Measurements from ENCODE around the gene PIP5K1B.

Gene PIP5K1B

DNA sequence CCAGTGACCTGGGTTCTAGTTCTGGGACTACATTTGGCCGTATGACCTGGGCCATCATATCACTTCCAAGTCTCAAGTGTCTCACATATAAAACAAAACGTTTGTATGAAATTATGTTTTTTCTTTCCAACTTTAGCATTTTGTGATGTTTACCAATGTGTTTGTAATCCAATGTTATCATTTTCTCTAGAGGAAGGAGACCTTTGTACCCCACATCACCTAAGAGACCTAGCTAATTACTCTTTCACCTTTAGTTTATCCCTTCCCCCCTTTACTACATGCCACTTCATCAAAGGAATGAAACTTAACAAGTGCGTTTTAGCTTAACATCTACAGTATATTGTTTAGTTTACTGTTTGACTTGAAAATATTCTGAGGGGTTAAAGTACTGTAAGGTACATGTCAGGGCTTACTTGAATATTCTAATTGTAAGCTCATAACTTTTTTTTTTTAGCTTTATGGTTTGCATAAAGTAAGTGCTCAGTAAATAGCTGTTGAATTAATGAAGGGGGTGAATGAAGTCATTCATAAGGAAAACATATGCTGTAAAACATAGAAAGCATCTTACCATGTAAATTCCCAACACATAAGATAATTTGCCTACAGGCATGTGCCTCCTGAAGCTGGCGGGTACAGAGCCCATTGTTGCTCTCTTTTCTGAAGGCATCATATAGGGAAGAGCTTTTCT, 2.9 kb downstream of the PIP5K1B start:
- TF ChIP-seq YY1 (IDR thresholded peaks at IDR 0.05; ENCODE audit: insufficient read depth, insufficient read length) (no peak), SUZ12 (IDR thresholded peaks at IDR 0.05; ENCODE audit: extremely low read depth, insufficient read depth, insufficient read length) (no peak), ZNF274 (IDR thresholded peaks at IDR 0.05; ENCODE audit: low read depth, low read length) (no peak)
- no peaks in the 10 kb centered on the region for H3K36me3 ChIP-seq (ENCODE audit: insufficient read depth, insufficient read length, low read length)

DNA sequence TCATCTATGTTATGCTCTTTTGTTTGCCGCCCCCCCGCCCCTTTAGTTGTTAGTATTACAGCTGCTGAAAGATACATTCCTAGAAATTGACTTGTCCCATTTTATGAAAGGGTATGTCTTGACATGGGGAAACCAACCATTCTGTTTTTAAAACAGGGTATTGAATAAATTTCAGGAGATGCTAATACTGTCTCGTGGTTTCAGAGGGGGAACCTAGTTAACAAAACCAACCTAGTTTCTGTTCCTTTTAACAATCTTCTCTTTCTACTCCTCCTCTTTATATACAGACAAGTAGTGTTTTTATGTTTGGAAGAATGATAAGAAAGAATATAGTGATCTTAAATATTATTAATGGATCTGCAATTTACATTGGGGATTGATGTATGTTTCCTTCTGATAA, 3.5 kb downstream of the PIP5K1B start:
- Histone ChIP-seq H3K9ac (ENCODE audit: insufficient read length, low read depth) (no peak overlapping the region), H3K27me3 (ENCODE audit: insufficient read depth, insufficient read length) (peaks cover 43% of the 10 kb centered on the region), H3K9me3 (ENCODE audit: insufficient read depth, low read length) (no peaks in the 10 kb centered on the region), H3K36me3 (ENCODE audit: insufficient read depth, insufficient read length, low read length) (no peaks in the 10 kb centered on the region), H3K4me1 (ENCODE audit: insufficient read depth, insufficient read length) (no peaks in the 10 kb centered on the region), H3K4me3 (ENCODE audit: insufficient read length, low read depth) (no peak overlapping the region)
- DNase-seq (ENCODE audit: low read depth, low spot score) = no peak
- TF ChIP-seq ZNF274 (IDR thresholded peaks at IDR 0.05; ENCODE audit: low read depth, low read length) = no peak
- TF ChIP-seq SUZ12 (IDR thresholded peaks at IDR 0.05; ENCODE audit: extremely low read depth, insufficient read depth, insufficient read length) = no peak
- no peak for TF ChIP-seq YY1 (IDR thresholded peaks at IDR 0.05; ENCODE audit: insufficient read depth, insufficient read length)

More for the DNA sequence above, 2.9 kb downstream of the PIP5K1B start:
- no peaks in the 10 kb centered on the region for H3K4me1 ChIP-seq (ENCODE audit: insufficient read depth, insufficient read length)
- no peaks in the 10 kb centered on the region for H3K9me3 ChIP-seq (ENCODE audit: insufficient read depth, low read length)
- H3K4me3 ChIP-seq (ENCODE audit: insufficient read length, low read depth) = no peak overlapping the region
- peaks cover 47% of the 10 kb centered on the region for H3K27me3 ChIP-seq (ENCODE audit: insufficient read depth, insufficient read length)
- no peak overlapping the region for H3K9ac ChIP-seq (ENCODE audit: insufficient read length, low read depth)
- DNase-seq (ENCODE audit: low read depth, low spot score) = no peak

DNA sequence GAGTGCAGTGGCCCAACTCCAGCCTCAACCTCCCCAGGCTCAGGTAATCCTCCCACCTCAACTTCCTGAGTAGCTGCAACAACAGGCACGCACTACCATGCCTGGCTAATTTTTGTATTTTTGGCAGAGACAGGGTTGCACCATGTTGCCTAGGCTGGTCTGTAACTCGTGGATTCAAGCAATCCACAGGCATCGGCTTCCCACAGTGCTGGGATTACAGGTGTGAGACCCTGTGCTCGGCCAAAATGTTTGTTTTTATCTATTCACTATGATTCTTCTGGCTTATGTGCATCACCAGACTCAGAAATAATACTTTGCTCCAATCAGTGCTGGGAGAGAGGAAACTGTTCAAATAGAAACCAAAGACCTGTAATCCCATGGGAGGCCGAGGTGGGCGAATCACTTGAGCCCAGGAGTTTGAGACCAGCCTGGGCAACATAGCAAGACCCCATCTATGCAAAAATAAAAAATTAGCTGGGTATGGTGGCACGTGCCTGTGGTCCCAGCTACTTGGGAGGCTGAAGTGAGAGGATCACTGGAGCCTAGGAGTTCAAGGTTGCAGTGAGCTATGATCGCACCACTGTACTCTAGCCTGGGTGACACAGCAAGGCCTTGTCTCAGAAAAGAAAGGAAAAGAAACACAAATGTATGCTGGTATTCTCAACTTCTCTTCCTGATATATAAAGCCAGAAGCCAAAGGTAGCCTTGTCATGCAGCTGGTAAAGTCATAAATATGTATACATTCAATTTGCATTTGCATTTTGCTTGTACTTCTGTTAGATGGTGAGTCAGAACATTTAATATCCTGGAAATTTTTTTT, 4.5 kb downstream of the PIP5K1B start:
- TF ChIP-seq ZNF274 (IDR thresholded peaks at IDR 0.05; ENCODE audit: low read depth, low read length) (no peak), YY1 (IDR thresholded peaks at IDR 0.05; ENCODE audit: insufficient read depth, insufficient read length) (no peak), SUZ12 (IDR thresholded peaks at IDR 0.05; ENCODE audit: extremely low read depth, insufficient read depth, insufficient read length) (no peak)
- no peaks in the 10 kb centered on the region for H3K9me3 ChIP-seq (ENCODE audit: insufficient read depth, low read length)
- no peaks in the 10 kb centered on the region for H3K4me1 ChIP-seq (ENCODE audit: insufficient read depth, insufficient read length)
- no peak overlapping the region for H3K9ac ChIP-seq (ENCODE audit: insufficient read length, low read depth)
- H3K36me3 ChIP-seq (ENCODE audit: insufficient read depth, insufficient read length, low read length) = no peaks in the 10 kb centered on the region
- peaks cover 34% of the 10 kb centered on the region for H3K27me3 ChIP-seq (ENCODE audit: insufficient read depth, insufficient read length)
- DNase-seq (ENCODE audit: low read depth, low spot score) = no peak
- no peak overlapping the region for H3K4me3 ChIP-seq (ENCODE audit: insufficient read length, low read depth)

DNA sequence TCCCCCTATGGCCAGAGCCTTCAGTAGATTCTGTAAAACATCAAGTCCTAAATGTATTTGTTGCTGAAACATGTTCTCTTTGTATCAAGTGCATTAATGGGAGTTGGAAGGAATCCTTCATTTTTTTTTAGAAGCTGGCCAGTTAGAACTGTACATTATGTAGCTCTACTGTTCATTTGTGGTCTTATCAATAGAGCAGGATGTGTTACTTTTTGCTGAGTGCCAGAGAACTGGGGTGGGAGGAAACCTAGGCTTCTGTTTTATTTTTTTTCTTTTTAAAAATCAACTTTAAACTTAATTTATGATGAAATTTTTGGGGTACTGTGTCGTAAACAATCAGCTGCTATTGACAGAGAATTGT, 5.1 kb downstream of the PIP5K1B start:
- Histone ChIP-seq H3K36me3 (ENCODE audit: insufficient read depth, insufficient read length, low read length) (no peaks in the 10 kb centered on the region), H3K4me1 (ENCODE audit: insufficient read depth, insufficient read length) (no peaks in the 10 kb centered on the region), H3K27me3 (ENCODE audit: insufficient read depth, insufficient read length) (peaks cover 30% of the 10 kb centered on the region), H3K9me3 (ENCODE audit: insufficient read depth, low read length) (no peaks in the 10 kb centered on the region), H3K9ac (ENCODE audit: insufficient read length, low read depth) (no peak overlapping the region), H3K4me3 (ENCODE audit: insufficient read length, low read depth) (no peak overlapping the region)
- DNase-seq (ENCODE audit: low read depth, low spot score) = no peak
- TF ChIP-seq YY1 (IDR thresholded peaks at IDR 0.05; ENCODE audit: insufficient read depth, insufficient read length) (no peak), SUZ12 (IDR thresholded peaks at IDR 0.05; ENCODE audit: extremely low read depth, insufficient read depth, insufficient read length) (no peak), ZNF274 (IDR thresholded peaks at IDR 0.05; ENCODE audit: low read depth, low read length) (no peak)

DNA sequence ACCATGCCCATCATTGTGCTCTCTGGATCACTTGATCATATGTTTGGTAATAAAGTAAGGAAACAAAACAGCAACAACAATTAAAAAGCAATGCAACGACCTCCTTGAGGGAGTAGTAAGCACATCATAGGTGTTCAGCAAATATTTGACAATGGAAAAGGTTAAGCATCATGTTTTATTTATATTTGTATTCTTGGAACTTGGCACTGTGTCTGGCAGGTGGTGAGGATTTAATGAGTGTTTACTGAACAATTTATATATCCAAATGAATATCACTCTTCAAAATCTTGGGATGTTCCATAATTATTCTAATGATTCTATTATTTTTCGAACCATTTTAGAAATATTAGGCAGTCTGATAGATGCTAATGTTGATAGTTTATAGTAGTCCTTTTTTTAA, 6.2 kb downstream of the PIP5K1B start:
- TF ChIP-seq ZNF274 (IDR thresholded peaks at IDR 0.05; ENCODE audit: low read depth, low read length) = no peak
- TF ChIP-seq SUZ12 (IDR thresholded peaks at IDR 0.05; ENCODE audit: extremely low read depth, insufficient read depth, insufficient read length) = no peak
- TF ChIP-seq YY1 (IDR thresholded peaks at IDR 0.05; ENCODE audit: insufficient read depth, insufficient read length) = no peak
- Histone ChIP-seq H3K27me3 (ENCODE audit: insufficient read depth, insufficient read length) (peaks cover 23% of the 10 kb centered on the region), H3K4me3 (ENCODE audit: insufficient read length, low read depth) (no peak overlapping the region), H3K9ac (ENCODE audit: insufficient read length, low read depth) (no peak overlapping the region), H3K36me3 (ENCODE audit: insufficient read depth, insufficient read length, low read length) (no peaks in the 10 kb centered on the region), H3K9me3 (ENCODE audit: insufficient read depth, low read length) (no peaks in the 10 kb centered on the region), H3K4me1 (ENCODE audit: insufficient read depth, insufficient read length) (no peaks in the 10 kb centered on the region)
- DNase-seq (ENCODE audit: low read depth, low spot score) = no peak

DNA sequence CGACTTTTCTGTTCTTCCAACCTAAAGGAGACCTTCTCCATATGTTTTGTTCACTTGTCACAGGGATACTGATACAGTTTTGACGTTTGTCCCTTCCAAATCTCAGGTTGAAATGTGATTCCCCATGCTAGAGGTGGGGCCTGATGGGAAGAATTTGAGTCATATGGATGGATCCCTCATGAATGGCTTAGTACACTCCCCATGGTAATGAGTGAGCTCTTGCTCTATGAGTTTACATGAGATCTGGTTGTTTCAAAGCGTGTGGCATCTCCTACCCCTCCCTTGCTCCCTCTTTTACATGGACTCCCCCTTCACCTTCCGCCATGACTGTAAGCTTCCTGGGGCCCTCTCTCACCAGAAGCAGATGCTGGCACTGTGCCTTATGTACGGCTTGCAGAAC, 6.9 kb downstream of the PIP5K1B start:
- no peaks in the 10 kb centered on the region for H3K9me3 ChIP-seq (ENCODE audit: insufficient read depth, low read length)
- no peak overlapping the region for H3K4me3 ChIP-seq (ENCODE audit: insufficient read length, low read depth)

More for the DNA sequence above, 6.9 kb downstream of the PIP5K1B start:
- no peak overlapping the region for H3K9ac ChIP-seq (ENCODE audit: insufficient read length, low read depth)
- peaks cover 16% of the 10 kb centered on the region for H3K27me3 ChIP-seq (ENCODE audit: insufficient read depth, insufficient read length)
- DNase-seq (ENCODE audit: low read depth, low spot score) = no peak
- H3K36me3 ChIP-seq (ENCODE audit: insufficient read depth, insufficient read length, low read length) = no peaks in the 10 kb centered on the region
- no peaks in the 10 kb centered on the region for H3K4me1 ChIP-seq (ENCODE audit: insufficient read depth, insufficient read length)
- no peak for TF ChIP-seq ZNF274 (IDR thresholded peaks at IDR 0.05; ENCODE audit: low read depth, low read length)
- TF ChIP-seq YY1 (IDR thresholded peaks at IDR 0.05; ENCODE audit: insufficient read depth, insufficient read length) = no peak
- no peak for TF ChIP-seq SUZ12 (IDR thresholded peaks at IDR 0.05; ENCODE audit: extremely low read depth, insufficient read depth, insufficient read length)

All from NT2/D1 (cell line).